RPMI8226 (cell line): ENCODE data around the gene ARAP1.

ENCODE experiments used
- DNase-seq: peaks from one replicate; pipeline ENCODE4 v3.0.0-alpha.2; 2015

ARAP1 gene

GRCh38 chr11:72779495-72780128 is 27.4 kb upstream of the ARAP1 start:
- DNase-seq, result no peak

GRCh38 chr11:72778535-72779494 is 26.6 kb upstream of the ARAP1 start:
- no peak for DNase-seq

GRCh38 chr11:72777755-72778278 is 25.6 kb upstream of the ARAP1 start:
- no peak for DNase-seq

- no peak for DNase-seq
Observed at GRCh38 chr11:72776844-72777754, 24.9 kb upstream of the ARAP1 start.

- DNase-seq, result no peak
Observed at GRCh38 chr11:72776117-72776843, 24.1 kb upstream of the ARAP1 start.

GRCh38 chr11:72775288-72776110 is 23.3 kb upstream of the ARAP1 start:
- no peak for DNase-seq

- DNase-seq, result no peak
Observed at GRCh38 chr11:72774499-72774898, 22.3 kb upstream of the ARAP1 start.

- no peak for DNase-seq
Observed at GRCh38 chr11:72773696-72774095, 21.5 kb upstream of the ARAP1 start.

GRCh38 chr11:72773291-72773690 is 21.1 kb upstream of the ARAP1 start:
- no peak for DNase-seq

- DNase-seq, result no peak
Observed at GRCh38 chr11:72772059-72772458, 19.9 kb upstream of the ARAP1 start.

GRCh38 chr11:72771507-72771906 is 19.3 kb upstream of the ARAP1 start:
- no peak for DNase-seq

- no peak for DNase-seq
Observed at GRCh38 chr11:72770799-72771198, 18.6 kb upstream of the ARAP1 start.

GRCh38 chr11:72769680-72770079 is 17.5 kb upstream of the ARAP1 start:
- DNase-seq, result no peak

- DNase-seq, result no peak
Observed at GRCh38 chr11:72768581-72768980, 16.4 kb upstream of the ARAP1 start.

- no peak for DNase-seq
Observed at GRCh38 chr11:72767203-72768062, 15.2 kb upstream of the ARAP1 start.

GRCh38 chr11:72766152-72766902 is 14.1 kb upstream of the ARAP1 start:
- no peak for DNase-seq

GRCh38 chr11:72764503-72764902 is 12.3 kb upstream of the ARAP1 start:
- no peak for DNase-seq

- no peak for DNase-seq
Observed at GRCh38 chr11:72763823-72764222, 11.6 kb upstream of the ARAP1 start.

- no peak for DNase-seq
Observed at GRCh38 chr11:72762641-72763304, 10.6 kb upstream of the ARAP1 start.
